HEK293T (cell line): ENCODE measurements around the gene UBE2C.

Experiments
- ARNT ChIP-seq: fragments of 450-650 bp; IDR thresholded peaks from 2 replicates; pipeline ENCODE4 v1.6.1; 2017; ENCODE audit warnings: mild to moderate bottlenecking
- BHLHE40 ChIP-seq: fragments of 450-650 bp; IDR thresholded peaks from 2 replicates; pipeline ENCODE4 v1.6.1; 2016; ENCODE audit warnings: mild to moderate bottlenecking, moderate library complexity, borderline replicate concordance
- CTBP1 ChIP-seq: fragments of 450-650 bp; IDR thresholded peaks from 2 replicates; pipeline ENCODE4 v1.6.1; 2016; ENCODE audit warnings: borderline replicate concordance
- ELF4 ChIP-seq: fragments of 450-650 bp; IDR thresholded peaks from 2 replicates; pipeline ENCODE4 v1.6.1; 2017; ENCODE audit warnings: antibody characterized with exemption
- FOXK2 ChIP-seq: fragments of 450-650 bp; IDR thresholded peaks from 2 replicates; pipeline ENCODE4 v1.6.1; 2016; ENCODE audit warnings: mild to moderate bottlenecking
- FOXM1 ChIP-seq: fragments of 450-650 bp; IDR thresholded peaks from 2 replicates; pipeline ENCODE4 v1.6.1; 2017; ENCODE audit warnings: mild to moderate bottlenecking, borderline replicate concordance
- L3MBTL2 ChIP-seq: fragments of 450-650 bp; conservative IDR thresholded peaks from 2 replicates; pipeline ENCODE4 v1.6.1; 2016; ENCODE audit warnings: mild to moderate bottlenecking
- LEF1 ChIP-seq: fragments of 450-650 bp; IDR thresholded peaks from 2 replicates; pipeline ENCODE4 v1.6.1; 2017; ENCODE audit warnings: mild to moderate bottlenecking, borderline replicate concordance
- NFRKB ChIP-seq: fragments of 450-650 bp; IDR thresholded peaks from 2 replicates; pipeline ENCODE4 v1.6.1; 2016; ENCODE audit warnings: mild to moderate bottlenecking, moderate library complexity
- SP1 ChIP-seq: fragments of 450-650 bp; IDR thresholded peaks from 2 replicates; pipeline ENCODE4 v1.6.1; 2017
- TARDBP ChIP-seq: fragments of 450-650 bp; IDR thresholded peaks from 2 replicates; pipeline ENCODE4 v1.6.1; 2016
- ZNF384 ChIP-seq: fragments of 450-650 bp; IDR thresholded peaks from 2 replicates; pipeline ENCODE4 v1.6.1; 2016
- TF ChIP-seq, protein P1 (sequence below): fragments of 450-650 bp; IDR thresholded peaks from 2 replicates; pipeline ENCODE4 v1.6.1; 2016

DNA sequence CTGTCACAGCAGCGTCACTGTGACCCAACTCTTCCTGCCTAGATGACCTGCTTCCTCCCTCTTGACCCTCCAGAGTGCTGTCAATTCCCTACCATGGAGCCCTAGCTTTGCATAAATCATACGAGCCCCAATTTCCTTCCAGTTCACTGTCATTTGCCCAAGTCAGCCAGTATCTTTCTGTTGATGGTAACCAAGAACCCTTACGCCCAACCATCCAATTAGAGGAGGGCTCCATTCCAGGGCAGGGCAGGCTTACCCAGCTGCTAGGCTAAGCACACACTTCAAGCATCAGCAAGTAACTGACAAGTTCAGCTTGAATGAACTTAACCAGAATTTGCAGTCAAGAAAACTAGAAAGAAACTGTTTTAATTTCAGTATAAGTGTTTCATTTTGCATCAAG, 46.5 kb upstream of the UBE2C start:
- no peak for TF ChIP-seq BHLHE40
- no peak for TF ChIP-seq ELF4
- no peak for TF ChIP-seq ZNF384
- TF ChIP-seq ARNT = no peak
- TF ChIP-seq CTBP1 = no peak
- no peak for TF ChIP-seq NFRKB
- TF ChIP-seq LEF1 = no peak
- no peak for TF ChIP-seq FOXK2
- no peak for TF ChIP-seq FOXM1
- no peak for TF ChIP-seq SP1
- TF ChIP-seq TARDBP = no peak
- TF ChIP-seq L3MBTL2 = no peak
- TF ChIP-seq, protein P1, sequence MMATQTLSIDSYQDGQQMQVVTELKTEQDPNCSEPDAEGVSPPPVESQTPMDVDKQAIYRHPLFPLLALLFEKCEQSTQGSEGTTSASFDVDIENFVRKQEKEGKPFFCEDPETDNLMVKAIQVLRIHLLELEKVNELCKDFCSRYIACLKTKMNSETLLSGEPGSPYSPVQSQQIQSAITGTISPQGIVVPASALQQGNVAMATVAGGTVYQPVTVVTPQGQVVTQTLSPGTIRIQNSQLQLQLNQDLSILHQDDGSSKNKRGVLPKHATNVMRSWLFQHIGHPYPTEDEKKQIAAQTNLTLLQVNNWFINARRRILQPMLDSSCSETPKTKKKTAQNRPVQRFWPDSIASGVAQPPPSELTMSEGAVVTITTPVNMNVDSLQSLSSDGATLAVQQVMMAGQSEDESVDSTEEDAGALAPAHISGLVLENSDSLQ = no peak
